T-cell (primary cell): ENCODE results near the gene MYCBP. TPM values are rescaled to one million over a fixed set of nuclear protein-coding genes. Genes with fewer than 3 reads are reported as not detected.

Source experiments
- ATAC-seq, 4 experiments: fragments of 200-7000 bp in 3 of 4; fragments of 150-1000 bp in 1 of 4; cut with Tn5 transposase; replicated peaks in 1 of 4; 1 replicate in 3 of 4; 2 replicates in 1 of 4; pipeline ENCODE4 v1.10.0; 2021; ENCODE audit warnings: moderate library complexity in 3 of 4, mild to moderate bottlenecking in 2 of 4, moderate number of reproducible peaks in 1 of 4
- CTCF ChIA-PET, 2 donors: fragments of 300-600 bp; sonication (Branson Sonifier 250); formaldehyde crosslinking; loops; one replicate each; lab custom pipeline; 2022; ENCODE audit warnings: antibody characterized with exemption in 2 of 2; lab: Charles Lee
- POLR2A ChIA-PET, 2 donors: fragments of 300-600 bp; sonication (Branson Sonifier 250); formaldehyde crosslinking; loops; one replicate each; lab custom pipeline; 2022; ENCODE audit warnings: antibody characterized with exemption in 2 of 2; lab: Charles Lee
- DNase-seq, 35 experiments: peaks; one replicate each; pipeline versions ENCODE4 v3.0.0 to v3.0.0-alpha.2; 2013 to 2023
- H3K27ac ChIP-seq: one replicate; pipeline ENCODE4 v1.5.1; 2013; ENCODE audit warnings: low read length
- H3K27me3 ChIP-seq, 2 experiments: replicated peaks in 1 of 2; 1 replicate in 1 of 2; 2 replicates in 1 of 2; pipeline versions ENCODE4 v1.6.1 to v1.7.0; 2013; ENCODE audit warnings: low read length in 1 of 2, mixed read lengths in 1 of 2; ENCODE audit not compliant: control insufficient read depth in 2 of 2, insufficient read depth in 2 of 2; ENCODE audit errors: extremely low read depth in 1 of 2
- H3K36me3 ChIP-seq, 2 donors: 1 replicate in 1 of 2; 2 replicates in 1 of 2; pipeline versions ENCODE4 v1.6.1 to v1.7.0; 2013; ENCODE audit warnings: low read length in 1 of 2; ENCODE audit not compliant: control insufficient read depth in 2 of 2, insufficient read depth in 1 of 2; ENCODE audit errors: extremely low read depth in 1 of 2
- H3K4me1 ChIP-seq, 2 experiments: 1 replicate in 1 of 2; 2 replicates in 1 of 2; pipeline versions ENCODE4 v1.6.1 to v1.7.0; 2013; ENCODE audit warnings: low read length in 2 of 2, mixed read lengths in 1 of 2; ENCODE audit not compliant: insufficient read depth in 2 of 2, control insufficient read depth in 1 of 2; ENCODE audit errors: extremely low read depth in 1 of 2
- H3K4me3 ChIP-seq, 2 donors: 1 replicate in 1 of 2; 2 replicates in 1 of 2; pipeline versions ENCODE4 v1.5.1 to v1.7.0; 2013; ENCODE audit warnings: mild to moderate bottlenecking in 2 of 2, low read length in 1 of 2, moderate library complexity in 1 of 2; ENCODE audit not compliant: control insufficient read depth in 1 of 2; ENCODE audit errors: extremely low read depth in 1 of 2
- H3K9me3 ChIP-seq: 2 replicates; pipeline ENCODE4 v1.7.0; 2013
- H3K27ac Mint-ChIP-seq, 2 donors: one replicate each; pipeline ENCODE4 v1.8.0; 2020 to 2021; ENCODE audit warnings: mild to moderate bottlenecking in 2 of 2, mixed read lengths in 2 of 2
- H3K27me3 Mint-ChIP-seq, 2 donors: one replicate each; pipeline ENCODE4 v1.8.0; 2021 to 2022; ENCODE audit warnings: mixed read lengths in 2 of 2
- H3K36me3 Mint-ChIP-seq: one replicate; pipeline ENCODE4 v1.8.0; 2021; ENCODE audit warnings: mixed read lengths
- H3K4me1 Mint-ChIP-seq, 3 donors: one replicate each; pipeline ENCODE4 v1.8.0; 2020 to 2022; ENCODE audit warnings: mixed read lengths in 3 of 3, mild to moderate bottlenecking in 1 of 3
- H3K4me3 Mint-ChIP-seq, 3 donors: one replicate each; pipeline ENCODE4 v1.8.0; 2020 to 2022; ENCODE audit warnings: mild to moderate bottlenecking in 3 of 3, mixed read lengths in 3 of 3, moderate library complexity in 3 of 3
- H3K9me3 Mint-ChIP-seq, 3 donors: one replicate each; pipeline ENCODE4 v1.8.0; 2020 to 2022; ENCODE audit warnings: mixed read lengths in 3 of 3
- WGBS: methylation state at CpG from one replicate; pipeline ENCODE4 v1.1.5; 2013; ENCODE audit warnings: missing lambda C conversion rate; ENCODE audit not compliant: insufficient coverage; 5-methylcytosine and 5-hydroxymethylcytosine counted together
- total RNA-seq, 35 experiments: library from RNA in 6 of 35; stranded (reverse) in 6 of 35; fragments of 120-200 nt in 1 of 35; gene quantifications; one replicate each; pipeline versions ENCODE4 v1.2.1 to v1.2.4 and lab custom pipeline; 2013 to 2026

The MYCBP gene
- total RNA-seq, 5 donors from 2014 or later (not counting 1 experiment from before 2014, with no cell fraction given) = 7.0 to 19.4 (median 17.2) TPM

DNA sequence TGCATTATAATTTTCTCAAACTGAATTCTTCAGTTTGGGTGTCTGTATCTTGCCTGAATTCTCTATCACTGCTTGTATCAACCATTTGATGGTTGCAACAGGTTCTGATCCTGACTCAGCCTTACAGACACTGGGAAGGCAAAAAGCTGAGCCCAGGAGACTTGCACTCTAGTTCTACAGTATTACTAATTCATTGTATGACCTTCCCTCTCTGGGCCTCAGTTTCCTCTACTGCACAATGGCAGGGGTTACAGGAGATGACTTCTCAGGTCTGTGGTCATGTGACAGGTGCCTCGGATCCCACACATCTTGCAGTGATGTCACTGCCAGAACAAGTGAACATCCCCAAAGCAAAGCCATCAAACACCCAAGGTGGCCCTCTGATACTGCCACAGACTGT is 52.3 kb downstream of the MYCBP start:
- no peak overlapping the region for H3K4me3 Mint-ChIP-seq
- no peak overlapping the region for H3K27ac Mint-ChIP-seq
- no peaks in the 10 kb centered on the region for H3K9me3 ChIP-seq
- ChIA-PET CTCF (interaction anchor here in 1 of 2 donors (0.6 kb wide), 1 partner anchor 74 kb away, joined by 3 read pairs; no protein-coding TSS in a partner anchor), POLR2A (no interaction called here)
- H3K27me3 ChIP-seq = peaks cover 4 to 64% of the 10 kb centered on the region in 2 experiments
- ATAC-seq (no peak), DNase-seq (no peak)
- H3K9me3 Mint-ChIP-seq = no peaks in the 10 kb centered on the region
- no peaks in the 10 kb centered on the region for H3K36me3 Mint-ChIP-seq
- no peak overlapping the region for H3K4me3 ChIP-seq
- no peaks in the 10 kb centered on the region for H3K36me3 ChIP-seq
- 29% methylated on average over 1 of the region's 1 CpG for WGBS
- H3K4me1 Mint-ChIP-seq = peaks cover 0 to 17% (median 16%) of the 10 kb centered on the region in 3 donors
- H3K27ac ChIP-seq = no peak overlapping the region
- H3K4me1 ChIP-seq = peaks cover 0 to 22% of the 10 kb centered on the region in 2 experiments
- H3K27me3 Mint-ChIP-seq = peaks cover 52 to 60% of the 10 kb centered on the region in 2 donors

- no peaks in the 10 kb centered on the region for H3K9me3 Mint-ChIP-seq
- POLR2A ChIA-PET = interaction anchor here in 1 of 2 donors (0.6 kb wide), 1 partner anchor 1364 kb away, joined by 4 read pairs; no protein-coding TSS in a partner anchor
Measured at GRCh38 chr1:38819516-38819915, 53.6 kb downstream of the MYCBP start.

GRCh38 chr1:38819040-38819439 is 54.1 kb downstream of the MYCBP start:
- Histone ChIP-seq H3K9me3 (no peaks in the 10 kb centered on the region), H3K27ac (no peak overlapping the region), H3K36me3 (no peaks in the 10 kb centered on the region), H3K4me3 (no peak overlapping the region), H3K4me1 (peaks cover 0 to 23% of the 10 kb centered on the region in 2 experiments), H3K27me3 (peaks cover 7 to 62% of the 10 kb centered on the region in 2 experiments)
- H3K4me3 Mint-ChIP-seq = peak overlapping the region in 1 of 3 donors; percentile 46
- no peaks in the 10 kb centered on the region for H3K36me3 Mint-ChIP-seq
- DNase-seq (no peak), ATAC-seq (no peak)
- no peaks in the 10 kb centered on the region for H3K9me3 Mint-ChIP-seq
- WGBS = 20% methylated on average over 3 of the region's 10 CpGs
- H3K27ac Mint-ChIP-seq = no peak overlapping the region
- peaks cover 0 to 22% (median 20%) of the 10 kb centered on the region in 3 donors for H3K4me1 Mint-ChIP-seq
- CTCF ChIA-PET = no interaction called here
- POLR2A ChIA-PET = interaction anchor here in 1 of 2 donors (0.6 kb wide), 1 partner anchor 1016 kb away, joined by 3 read pairs; no protein-coding TSS in a partner anchor
- H3K27me3 Mint-ChIP-seq = peaks cover 57 to 63% of the 10 kb centered on the region in 2 donors

More at GRCh38 chr1:38819516-38819915, 53.6 kb downstream of the MYCBP start:
- H3K36me3 Mint-ChIP-seq = no peaks in the 10 kb centered on the region
- Histone ChIP-seq H3K27me3 (peaks cover 6 to 62% of the 10 kb centered on the region in 2 experiments), H3K27ac (no peak overlapping the region), H3K4me3 (no peak overlapping the region), H3K9me3 (no peaks in the 10 kb centered on the region), H3K36me3 (no peaks in the 10 kb centered on the region), H3K4me1 (peaks cover 0 to 23% of the 10 kb centered on the region in 2 experiments)
- ATAC-seq = no peak
- H3K4me1 Mint-ChIP-seq = peaks cover 0 to 22% (median 20%) of the 10 kb centered on the region in 3 donors
- H3K27me3 Mint-ChIP-seq = peaks cover 56 to 61% of the 10 kb centered on the region in 2 donors
- H3K27ac Mint-ChIP-seq = no peak overlapping the region
- H3K4me3 Mint-ChIP-seq = peak overlapping the region in 1 of 3 donors; percentile 46
- 86% methylated on average over 1 of the region's 2 CpGs for WGBS
- DNase-seq = no peak
- CTCF ChIA-PET = no interaction called here

- Mint-ChIP-seq H3K36me3 (no peaks in the 10 kb centered on the region), H3K4me3 (peak overlapping the region in 1 of 3 donors; percentile 46), H3K27me3 (peaks cover 58 to 69% of the 10 kb centered on the region in 2 donors), H3K27ac (no peak overlapping the region), H3K9me3 (no peaks in the 10 kb centered on the region), H3K4me1 (peaks cover 0 to 22% (median 20%) of the 10 kb centered on the region in 3 donors)
- WGBS = 2% methylated on average over 59 of the region's 70 CpGs
- H3K27me3 ChIP-seq = peaks cover 8 to 66% of the 10 kb centered on the region in 2 experiments
- ChIA-PET CTCF (interaction anchor here in 1 of 2 donors (0.6 kb wide), 1 partner anchor 764 kb away, joined by 6 read pairs; no protein-coding TSS in a partner anchor), POLR2A (interaction anchor here in 1 of 2 donors (0.6 kb wide), 1 partner anchor 1015 kb away, joined by 3 read pairs; no protein-coding TSS in a partner anchor)
- peak in 29 of 35 experiments; percentile 6 to 57 (median 27) for DNase-seq
- H3K27ac ChIP-seq = no peak overlapping the region
- peak overlapping the region; percentile 7 to 36 for H3K4me3 ChIP-seq
- no peaks in the 10 kb centered on the region for H3K36me3 ChIP-seq
- ATAC-seq = peak; percentile 58 to 73 (median 61)
- no peaks in the 10 kb centered on the region for H3K9me3 ChIP-seq
- peaks cover 0 to 23% of the 10 kb centered on the region in 2 experiments for H3K4me1 ChIP-seq
Measured at GRCh38 chr1:38818175-38818976, 54.8 kb downstream of the MYCBP start.

- Histone ChIP-seq H3K27ac (no peak overlapping the region), H3K27me3 (peaks cover 8 to 62% of the 10 kb centered on the region in 2 experiments), H3K36me3 (no peaks in the 10 kb centered on the region), H3K4me3 (peak overlapping the region in 1 of 2 donors; percentile 36), H3K9me3 (no peaks in the 10 kb centered on the region), H3K4me1 (peaks cover 0 to 23% of the 10 kb centered on the region in 2 experiments)
- Mint-ChIP-seq H3K9me3 (no peaks in the 10 kb centered on the region), H3K36me3 (no peaks in the 10 kb centered on the region), H3K27me3 (peaks cover 64 to 73% of the 10 kb centered on the region in 2 donors), H3K27ac (no peak overlapping the region), H3K4me3 (peak overlapping the region; percentile 9 to 20 (median 14)), H3K4me1 (peaks cover 0 to 22% (median 20%) of the 10 kb centered on the region in 3 donors)
- CTCF ChIA-PET = interaction anchor here in 1 of 2 donors (0.6 kb wide), 1 partner anchor 598 kb away, joined by 3 read pairs; no protein-coding TSS in a partner anchor
- ATAC-seq (no peak), DNase-seq (no peak)
- WGBS = 48% methylated on average over 44 of the region's 45 CpGs
- POLR2A ChIA-PET = no interaction called here
Measured at GRCh38 chr1:38817267-38818174, 55.6 kb downstream of the MYCBP start.
